WERI-Rb-1 (cell line): ENCODE results near the gene KLK1.
A peak's percentile ranks its signal among the peaks of the same experiment; 100 is the strongest.

Source experiments
- DNase-seq: peaks from one replicate; pipeline ENCODE4 v3.0.0-alpha.2; 2020
- H3K27ac ChIP-seq: fragments of 250-450 bp; sonication (Bioruptor Pico); 2 replicates; pipeline ENCODE4 v1.5.1; 2020; ENCODE audit warnings: mild to moderate bottlenecking, moderate library complexity
- H3K27me3 ChIP-seq: fragments of 250-450 bp; sonication (Bioruptor Pico); 2 replicates; pipeline ENCODE4 v1.5.1; 2021; ENCODE audit warnings: mild to moderate bottlenecking, low read depth, moderate library complexity; ENCODE audit not compliant: insufficient read depth, severe bottlenecking
- H3K36me3 ChIP-seq: fragments of 250-450 bp; sonication (Bioruptor Pico); 2 replicates; pipeline ENCODE4 v1.5.1; 2020; ENCODE audit warnings: mild to moderate bottlenecking, moderate library complexity
- H3K4me3 ChIP-seq: 2 replicates; pipeline ENCODE4 v1.5.1; 2011; ENCODE audit warnings: low read depth, mild to moderate bottlenecking, control low read depth, low read length
- H3K9me3 ChIP-seq: fragments of 250-450 bp; sonication (Bioruptor Pico); 2 replicates; pipeline ENCODE4 v1.5.1; 2021; ENCODE audit warnings: mild to moderate bottlenecking, moderate library complexity; ENCODE audit not compliant: severe bottlenecking
- TF ChIP-seq, protein P1 (sequence below): IDR thresholded peaks from 2 replicates; pipeline ENCODE4 v1.5.1; 2011; ENCODE audit warnings: low read depth, mild to moderate bottlenecking, control low read depth, inconsistent platforms, low read length

The KLK1 gene

DNA sequence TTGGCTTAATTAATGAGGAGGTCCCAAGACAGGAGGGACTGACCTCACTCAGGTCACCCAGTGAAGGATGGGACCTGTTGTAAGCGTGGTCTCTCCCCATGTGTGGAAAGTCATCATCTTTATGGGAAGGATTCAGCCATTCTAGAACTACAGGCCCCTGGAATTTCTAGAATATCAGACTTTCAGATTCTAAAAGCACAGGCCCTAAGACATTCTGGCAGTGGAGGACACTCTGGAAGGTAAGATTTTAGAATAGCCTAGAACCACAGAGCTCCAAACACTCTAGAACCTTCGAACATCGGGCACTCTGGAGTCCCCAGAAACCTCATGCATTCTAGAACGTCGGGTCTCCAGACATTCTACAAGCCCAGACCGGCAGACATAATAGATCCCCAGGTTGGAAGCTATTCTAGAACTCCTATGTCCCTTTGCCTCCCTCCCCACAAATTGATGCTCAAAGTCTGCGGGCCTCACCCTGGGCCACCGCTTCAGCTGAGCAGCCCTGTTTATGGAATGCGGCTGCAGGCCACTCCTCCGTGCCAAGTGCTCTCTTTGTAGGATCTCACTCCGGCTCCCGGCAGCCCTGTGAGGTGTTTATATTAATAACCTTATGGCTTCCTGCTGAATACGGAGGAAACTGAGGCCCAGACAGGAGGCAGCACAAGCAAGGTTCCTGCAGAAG is 11.7 kb upstream of the KLK1 start:
- H3K36me3 ChIP-seq = no peaks in the 10 kb centered on the region
- no peak overlapping the region; the same call in 1 of the 2 replicates for H3K27ac ChIP-seq
- peaks cover 16% of the 10 kb centered on the region for H3K27me3 ChIP-seq
- peak overlapping the region; percentile 58 for H3K4me3 ChIP-seq
- peaks cover 3% of the 10 kb centered on the region for H3K9me3 ChIP-seq
- TF ChIP-seq, protein P1, sequence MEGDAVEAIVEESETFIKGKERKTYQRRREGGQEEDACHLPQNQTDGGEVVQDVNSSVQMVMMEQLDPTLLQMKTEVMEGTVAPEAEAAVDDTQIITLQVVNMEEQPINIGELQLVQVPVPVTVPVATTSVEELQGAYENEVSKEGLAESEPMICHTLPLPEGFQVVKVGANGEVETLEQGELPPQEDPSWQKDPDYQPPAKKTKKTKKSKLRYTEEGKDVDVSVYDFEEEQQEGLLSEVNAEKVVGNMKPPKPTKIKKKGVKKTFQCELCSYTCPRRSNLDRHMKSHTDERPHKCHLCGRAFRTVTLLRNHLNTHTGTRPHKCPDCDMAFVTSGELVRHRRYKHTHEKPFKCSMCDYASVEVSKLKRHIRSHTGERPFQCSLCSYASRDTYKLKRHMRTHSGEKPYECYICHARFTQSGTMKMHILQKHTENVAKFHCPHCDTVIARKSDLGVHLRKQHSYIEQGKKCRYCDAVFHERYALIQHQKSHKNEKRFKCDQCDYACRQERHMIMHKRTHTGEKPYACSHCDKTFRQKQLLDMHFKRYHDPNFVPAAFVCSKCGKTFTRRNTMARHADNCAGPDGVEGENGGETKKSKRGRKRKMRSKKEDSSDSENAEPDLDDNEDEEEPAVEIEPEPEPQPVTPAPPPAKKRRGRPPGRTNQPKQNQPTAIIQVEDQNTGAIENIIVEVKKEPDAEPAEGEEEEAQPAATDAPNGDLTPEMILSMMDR = no peak
- DNase-seq = no peak

DNA sequence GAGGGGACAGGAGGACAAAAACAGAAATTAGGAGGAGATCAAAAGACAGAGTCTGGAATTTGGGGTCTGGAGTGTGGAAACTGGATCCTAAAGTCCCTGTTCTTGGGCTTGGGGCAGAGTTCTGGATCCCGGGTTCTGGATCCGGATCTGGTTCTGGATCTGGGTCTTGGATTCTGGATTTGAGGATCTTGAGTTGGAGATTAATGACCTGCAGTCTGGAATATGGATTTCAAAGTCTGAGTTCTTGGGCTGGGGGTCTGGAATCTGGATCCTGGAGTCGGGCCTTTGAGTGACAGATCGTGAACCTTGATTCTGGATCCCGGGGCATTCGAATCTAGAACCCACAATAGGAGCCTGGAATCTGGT is 10.2 kb upstream of the KLK1 start:
- Histone ChIP-seq H3K27me3 (peaks cover 6% of the 10 kb centered on the region), H3K27ac (no peak overlapping the region), H3K9me3 (peaks cover 3% of the 10 kb centered on the region), H3K4me3 (no peak overlapping the region), H3K36me3 (no peaks in the 10 kb centered on the region)
- TF ChIP-seq, protein P1 = no peak
- no peak for DNase-seq

DNA sequence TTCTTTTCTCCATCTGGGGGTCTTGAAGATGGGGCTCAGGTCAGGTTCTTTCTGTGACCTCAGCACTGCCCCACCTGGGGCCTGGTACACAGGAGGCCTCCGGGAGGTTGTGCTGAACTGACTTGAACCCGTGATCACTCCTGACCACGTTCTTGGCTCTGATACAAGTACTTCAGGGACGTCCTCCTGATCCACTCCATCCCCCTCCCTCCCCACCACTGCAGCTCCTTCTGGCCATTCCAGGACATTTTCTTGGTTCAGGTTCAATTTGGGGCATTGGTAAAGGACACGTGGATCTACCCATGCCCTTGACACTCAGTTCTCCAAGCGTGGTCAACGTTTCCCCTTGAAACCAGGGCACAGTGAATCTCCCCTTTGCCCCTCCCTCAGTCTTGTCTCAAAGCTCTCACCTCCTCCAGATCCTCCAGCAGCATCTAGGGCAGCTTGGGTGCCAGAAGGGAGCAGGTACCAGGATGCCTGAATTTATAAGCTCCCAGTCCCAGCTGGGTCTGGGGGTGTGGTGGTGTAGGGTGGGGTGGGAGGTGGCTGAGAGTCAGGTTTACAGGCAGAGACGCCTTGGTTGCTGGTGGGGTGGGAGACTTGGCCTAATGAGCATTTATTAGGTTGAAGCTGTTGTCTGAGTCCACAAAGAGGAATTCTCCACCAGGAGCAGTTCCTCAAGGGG is 9.7 kb upstream of the KLK1 start, which contains the start of gene KLK15:
Gene KLK15 (minus strand): TSS at position 458 of the 685 bp plus-strand sequence. CDS start 2,082 bp downstream, outside the sequence.
- no peaks in the 10 kb centered on the region for H3K36me3 ChIP-seq
- H3K27ac ChIP-seq = no peak within 1 kb of the TSS
- no peak for DNase-seq
- H3K9me3 ChIP-seq = peaks cover 3% of the 10 kb centered on the region
- peaks cover 6% of the 10 kb centered on the region for H3K27me3 ChIP-seq
- H3K4me3 ChIP-seq = no peak within 1 kb of the TSS
- TF ChIP-seq, protein P1 = no peak

DNA sequence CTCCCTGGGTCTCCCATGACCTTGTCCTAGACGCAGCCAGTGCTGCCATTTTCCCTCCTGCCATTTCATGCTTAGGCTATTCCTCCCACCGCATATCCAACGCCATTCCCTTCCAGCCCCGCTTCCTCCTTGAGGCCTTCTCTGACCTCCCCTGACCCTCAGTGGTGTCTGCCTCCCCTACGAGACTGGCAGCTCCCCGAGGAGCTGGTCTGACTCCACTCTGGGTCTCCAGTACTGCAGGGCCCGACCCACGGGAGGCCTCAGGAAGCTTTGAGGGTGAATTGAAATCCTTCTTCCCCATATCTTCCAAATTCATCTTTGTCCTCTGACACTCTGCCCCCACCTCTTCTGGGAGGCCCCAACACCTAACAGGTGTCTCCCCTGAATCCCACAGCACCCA is 9.1 kb upstream of the KLK1 start:
- Histone ChIP-seq H3K27ac (no peak overlapping the region), H3K4me3 (no peak overlapping the region), H3K27me3 (peaks cover 6% of the 10 kb centered on the region), H3K36me3 (no peaks in the 10 kb centered on the region), H3K9me3 (peaks cover 3% of the 10 kb centered on the region)
- TF ChIP-seq, protein P1 = no peak
- DNase-seq = no peak

DNA sequence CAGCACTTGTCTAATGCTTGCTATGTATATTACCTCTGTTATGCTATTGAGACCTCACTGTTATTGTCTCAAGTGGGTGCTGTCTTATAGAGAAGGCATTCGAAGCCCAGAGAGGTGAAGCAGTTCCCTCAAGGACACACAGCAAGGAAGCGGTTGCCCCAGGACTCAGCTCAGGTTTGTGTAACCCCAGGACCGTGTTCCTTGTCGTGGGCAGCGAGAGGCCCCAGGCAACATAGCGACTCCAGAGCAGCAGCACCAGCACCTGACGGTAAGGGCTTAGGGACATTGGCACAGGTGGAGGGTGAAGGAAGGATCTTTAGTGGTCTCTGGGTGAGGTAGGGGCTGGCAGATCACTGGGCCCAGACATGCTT is 7.4 kb upstream of the KLK1 start:
- H3K9me3 ChIP-seq = peaks cover 8% of the 10 kb centered on the region
- H3K36me3 ChIP-seq = no peaks in the 10 kb centered on the region
- no peak overlapping the region for H3K27ac ChIP-seq
- no peak for DNase-seq
- peaks cover 11% of the 10 kb centered on the region for H3K27me3 ChIP-seq
- TF ChIP-seq, protein P1 = no peak
- H3K4me3 ChIP-seq = no peak overlapping the region
